PFSK-1 (cell line): Measurements from ENCODE around the gene FAT1.

Source experiments
- FOXP2 ChIP-seq: optimal IDR thresholded peaks from 2 replicates; pipeline ENCODE3; 2011; ENCODE audit warnings: borderline replicate concordance, control low read depth, inconsistent platforms; ENCODE audit not compliant: insufficient read depth; ENCODE audit errors: extremely low read length, extremely low read depth
- POLR2AphosphoS5 ChIP-seq: IDR thresholded peaks from 2 replicates; pipeline ENCODE4 v1.6.1; 2012; ENCODE audit warnings: low read depth, mild to moderate bottlenecking, control low read depth, low read length, moderate library complexity
- SIN3A ChIP-seq: IDR thresholded peaks from 2 replicates; pipeline ENCODE4 v1.6.1; 2012; ENCODE audit warnings: mild to moderate bottlenecking, low read length, moderate library complexity, borderline replicate concordance; ENCODE audit not compliant: insufficient read depth
- TAF1 ChIP-seq: IDR thresholded peaks from 2 replicates; pipeline ENCODE4 v1.6.1; 2012; ENCODE audit warnings: low read length, control low read depth, borderline replicate concordance; ENCODE audit not compliant: insufficient read depth
- TF ChIP-seq, protein P1 (sequence below), 2 experiments: IDR thresholded peaks; 2 replicates each; pipeline versions ENCODE4 v1.6.1 to v1.8.0; 2011 to 2012; ENCODE audit warnings: low read depth in 2 of 2, low read length in 2 of 2, control low read depth in 1 of 2, inconsistent platforms in 1 of 2, mild to moderate bottlenecking in 1 of 2, moderate library complexity in 1 of 2; ENCODE audit not compliant: insufficient read depth in 1 of 2

Gene FAT1

DNA sequence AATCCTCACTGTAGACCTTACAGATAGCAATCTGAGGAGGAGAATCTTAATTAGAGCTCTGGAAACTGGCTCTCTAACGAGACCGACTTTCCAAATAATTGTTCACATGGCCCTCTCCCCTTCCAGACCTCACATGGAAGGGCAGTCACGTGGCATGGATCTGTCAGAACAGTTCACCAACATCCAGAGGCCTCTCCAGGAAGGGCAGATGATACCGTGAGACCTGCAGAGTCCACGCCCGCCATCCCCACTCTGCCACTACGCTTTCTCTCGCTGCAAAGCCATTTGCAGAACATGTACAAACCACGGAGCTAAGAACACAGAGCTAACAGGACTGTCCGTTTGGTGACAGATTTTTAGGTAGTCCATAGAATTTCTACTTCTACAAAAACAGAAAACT is 20.7 kb downstream of the FAT1 start:
- no peak for TF ChIP-seq FOXP2
- no peak for TF ChIP-seq POLR2AphosphoS5
- TF ChIP-seq, protein P1, sequence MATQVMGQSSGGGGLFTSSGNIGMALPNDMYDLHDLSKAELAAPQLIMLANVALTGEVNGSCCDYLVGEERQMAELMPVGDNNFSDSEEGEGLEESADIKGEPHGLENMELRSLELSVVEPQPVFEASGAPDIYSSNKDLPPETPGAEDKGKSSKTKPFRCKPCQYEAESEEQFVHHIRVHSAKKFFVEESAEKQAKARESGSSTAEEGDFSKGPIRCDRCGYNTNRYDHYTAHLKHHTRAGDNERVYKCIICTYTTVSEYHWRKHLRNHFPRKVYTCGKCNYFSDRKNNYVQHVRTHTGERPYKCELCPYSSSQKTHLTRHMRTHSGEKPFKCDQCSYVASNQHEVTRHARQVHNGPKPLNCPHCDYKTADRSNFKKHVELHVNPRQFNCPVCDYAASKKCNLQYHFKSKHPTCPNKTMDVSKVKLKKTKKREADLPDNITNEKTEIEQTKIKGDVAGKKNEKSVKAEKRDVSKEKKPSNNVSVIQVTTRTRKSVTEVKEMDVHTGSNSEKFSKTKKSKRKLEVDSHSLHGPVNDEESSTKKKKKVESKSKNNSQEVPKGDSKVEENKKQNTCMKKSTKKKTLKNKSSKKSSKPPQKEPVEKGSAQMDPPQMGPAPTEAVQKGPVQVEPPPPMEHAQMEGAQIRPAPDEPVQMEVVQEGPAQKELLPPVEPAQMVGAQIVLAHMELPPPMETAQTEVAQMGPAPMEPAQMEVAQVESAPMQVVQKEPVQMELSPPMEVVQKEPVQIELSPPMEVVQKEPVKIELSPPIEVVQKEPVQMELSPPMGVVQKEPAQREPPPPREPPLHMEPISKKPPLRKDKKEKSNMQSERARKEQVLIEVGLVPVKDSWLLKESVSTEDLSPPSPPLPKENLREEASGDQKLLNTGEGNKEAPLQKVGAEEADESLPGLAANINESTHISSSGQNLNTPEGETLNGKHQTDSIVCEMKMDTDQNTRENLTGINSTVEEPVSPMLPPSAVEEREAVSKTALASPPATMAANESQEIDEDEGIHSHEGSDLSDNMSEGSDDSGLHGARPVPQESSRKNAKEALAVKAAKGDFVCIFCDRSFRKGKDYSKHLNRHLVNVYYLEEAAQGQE (IDR thresholded peaks at IDR 0.05; ENCODE audit: insufficient read depth in 1 of 2, low read depth in 2 of 2, low read length in 2 of 2), result no peak

DNA sequence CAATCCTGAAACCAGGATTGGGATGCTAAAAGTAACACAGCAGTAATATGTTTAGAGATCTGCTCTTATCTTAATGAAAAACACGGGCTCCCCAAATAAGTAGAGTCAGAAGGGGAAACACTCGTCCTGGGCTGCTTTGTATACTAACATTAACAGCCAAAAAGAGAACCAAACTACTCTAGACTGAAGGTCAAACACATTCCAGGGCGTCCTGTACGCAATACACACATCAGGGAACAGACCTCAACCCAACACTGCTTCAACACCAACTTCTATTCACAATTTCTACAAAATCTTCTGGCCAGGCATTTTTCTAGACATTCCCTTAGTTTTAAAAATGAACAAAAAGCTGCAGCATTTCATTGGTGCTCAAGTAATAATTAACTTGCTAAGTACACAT is 21.4 kb downstream of the FAT1 start:
- no peak for TF ChIP-seq POLR2AphosphoS5
- TF ChIP-seq TAF1, result no peak
- TF ChIP-seq SIN3A, result no peak
- TF ChIP-seq FOXP2, result no peak
- TF ChIP-seq, protein P1 (IDR thresholded peaks at IDR 0.05; ENCODE audit: insufficient read depth in 1 of 2, low read depth in 2 of 2, low read length in 2 of 2), result no peak

DNA sequence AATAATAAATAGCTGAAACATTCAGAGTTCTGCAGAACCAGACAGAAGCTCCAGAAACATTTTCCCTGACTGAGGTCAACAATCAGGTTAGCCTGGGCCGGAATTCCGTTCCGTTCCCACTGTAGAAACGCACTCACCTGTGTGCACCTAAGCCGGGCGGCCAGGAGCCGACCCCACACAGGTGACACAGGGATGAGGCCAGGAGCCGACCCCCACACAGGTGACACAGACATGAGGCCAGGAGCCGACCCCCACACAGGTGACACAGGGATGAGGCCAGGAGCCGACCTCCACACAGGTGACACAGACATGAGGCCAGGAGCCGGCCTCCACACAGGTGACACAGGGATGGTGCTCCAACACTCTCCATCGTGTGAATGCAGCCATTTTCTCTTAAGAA is 21.9 kb downstream of the FAT1 start:
- TF ChIP-seq, protein P1 (IDR thresholded peaks at IDR 0.05; ENCODE audit: insufficient read depth in 1 of 2, low read depth in 2 of 2, low read length in 2 of 2), result no peak
- TF ChIP-seq TAF1 (no peak), SIN3A (no peak), FOXP2 (no peak), POLR2AphosphoS5 (no peak)

DNA sequence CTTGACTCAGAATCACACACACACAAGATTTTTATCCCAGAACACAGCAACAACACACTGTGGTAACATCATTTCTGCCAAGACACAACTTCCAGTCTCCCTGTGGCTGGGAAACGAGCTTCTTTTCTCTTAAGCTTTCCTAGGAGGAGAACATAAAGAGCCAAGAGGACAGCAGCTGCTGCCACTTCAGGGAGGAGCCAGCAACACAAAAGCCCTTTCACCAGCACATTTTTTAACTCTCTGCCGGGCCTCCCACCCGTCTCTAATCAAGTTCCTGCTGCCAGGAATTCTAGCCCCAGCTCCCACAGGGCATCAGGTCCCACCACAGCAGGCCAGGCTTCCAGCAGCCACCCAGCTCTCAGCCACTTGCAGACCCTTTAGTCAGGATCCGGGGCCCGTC is 22.4 kb downstream of the FAT1 start:
- TF ChIP-seq, protein P1 (IDR thresholded peaks at IDR 0.05; ENCODE audit: insufficient read depth in 1 of 2, low read depth in 2 of 2, low read length in 2 of 2), result no peak
- no peak for TF ChIP-seq FOXP2

DNA sequence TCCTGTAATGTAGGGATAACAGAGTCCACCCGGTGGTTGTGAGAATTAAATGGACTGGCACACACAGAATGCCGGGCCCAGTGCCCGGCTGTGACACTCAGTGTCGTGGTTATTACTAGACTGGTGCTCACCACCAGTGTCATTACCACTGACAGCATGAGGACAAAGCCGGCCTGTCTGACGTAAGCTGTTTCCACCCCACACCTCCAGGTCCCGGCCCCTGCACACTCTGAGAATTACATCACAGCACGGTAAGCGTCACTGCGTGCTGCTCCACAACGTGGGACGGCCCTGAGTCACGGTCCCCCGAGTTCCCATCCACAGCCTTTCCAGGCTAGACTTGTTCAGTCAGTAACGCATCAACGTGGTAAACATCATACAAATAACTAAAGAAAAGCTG is 22.9 kb downstream of the FAT1 start:
- TF ChIP-seq SIN3A (no peak), FOXP2 (no peak), TAF1 (no peak), POLR2AphosphoS5 (no peak)
- TF ChIP-seq, protein P1 (IDR thresholded peaks at IDR 0.05; ENCODE audit: insufficient read depth in 1 of 2, low read depth in 2 of 2, low read length in 2 of 2), result no peak
